Measurements from ENCODE around the gene TMEM119. TPM values are rescaled to one million over a fixed set of nuclear protein-coding genes. Genes with fewer than 3 reads are reported as not detected.
A peak's percentile ranks its signal among the peaks of the same experiment; 100 is the strongest.
"Not testable (repeated sequence)": the region's sequence is repeated elsewhere in the genome, so short reads cannot be mapped to it uniquely, and the experiment has no call there.

TMEM119 gene
- total RNA-seq, 1 donor from 2014 or later, result not detected

- Mint-ChIP-seq H3K4me1 (ENCODE audit: low read depth) (peaks cover 43% of the 10 kb centered on the region), H3K36me3 (ENCODE audit: low read depth) (peaks cover 9% of the 10 kb centered on the region), H3K9me3 (peaks cover 15% of the 10 kb centered on the region), H3K4me3 (no peak overlapping the region), H3K27ac (no peak overlapping the region), H3K27me3 (ENCODE audit: insufficient read depth) (peaks cover 4% of the 10 kb centered on the region)
- DNase-seq (ENCODE audit: low spot score), result no peak
- intact Hi-C loops (cut with micrococcal nuclease), result no loop called here
Observed at GRCh38 chr12:108577458-108577857, 20.4 kb downstream of the TMEM119 start.

DNA sequence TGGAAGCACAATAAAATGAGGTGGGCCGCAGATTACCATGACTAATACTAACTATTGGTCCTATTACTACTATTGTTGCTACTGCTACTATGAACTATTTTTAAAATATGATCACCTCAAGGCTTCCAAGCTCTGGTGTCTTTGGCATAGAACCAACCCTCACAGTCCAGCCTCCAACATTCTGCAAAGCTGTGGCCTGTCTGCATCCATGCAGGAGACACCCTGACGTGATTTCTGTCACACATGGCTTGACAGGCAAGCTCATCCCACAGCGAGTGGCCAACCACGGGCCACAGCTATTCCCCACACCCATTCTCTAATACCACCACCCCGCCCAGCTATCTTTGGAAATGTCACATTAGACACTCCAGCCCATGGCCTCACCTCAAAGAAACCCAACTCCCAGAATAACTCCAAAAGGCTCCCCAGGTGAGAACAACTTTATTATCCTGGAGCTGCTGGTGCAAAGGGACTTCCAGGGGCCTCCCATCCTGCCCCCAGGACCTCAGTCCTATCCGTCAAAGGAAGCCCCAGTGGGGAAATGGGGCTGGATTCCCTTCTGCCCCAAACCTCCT is 21.1 kb downstream of the TMEM119 start:
- Mint-ChIP-seq H3K4me1 (ENCODE audit: low read depth) (peaks cover 50% of the 10 kb centered on the region), H3K36me3 (ENCODE audit: low read depth) (peaks cover 9% of the 10 kb centered on the region), H3K4me3 (no peak overlapping the region), H3K9me3 (peaks cover 15% of the 10 kb centered on the region), H3K27me3 (ENCODE audit: insufficient read depth) (peaks cover 4% of the 10 kb centered on the region), H3K27ac (no peak overlapping the region)
- intact Hi-C loops (cut with micrococcal nuclease), result no loop called here
- DNase-seq (ENCODE audit: low spot score), result no peak

DNA sequence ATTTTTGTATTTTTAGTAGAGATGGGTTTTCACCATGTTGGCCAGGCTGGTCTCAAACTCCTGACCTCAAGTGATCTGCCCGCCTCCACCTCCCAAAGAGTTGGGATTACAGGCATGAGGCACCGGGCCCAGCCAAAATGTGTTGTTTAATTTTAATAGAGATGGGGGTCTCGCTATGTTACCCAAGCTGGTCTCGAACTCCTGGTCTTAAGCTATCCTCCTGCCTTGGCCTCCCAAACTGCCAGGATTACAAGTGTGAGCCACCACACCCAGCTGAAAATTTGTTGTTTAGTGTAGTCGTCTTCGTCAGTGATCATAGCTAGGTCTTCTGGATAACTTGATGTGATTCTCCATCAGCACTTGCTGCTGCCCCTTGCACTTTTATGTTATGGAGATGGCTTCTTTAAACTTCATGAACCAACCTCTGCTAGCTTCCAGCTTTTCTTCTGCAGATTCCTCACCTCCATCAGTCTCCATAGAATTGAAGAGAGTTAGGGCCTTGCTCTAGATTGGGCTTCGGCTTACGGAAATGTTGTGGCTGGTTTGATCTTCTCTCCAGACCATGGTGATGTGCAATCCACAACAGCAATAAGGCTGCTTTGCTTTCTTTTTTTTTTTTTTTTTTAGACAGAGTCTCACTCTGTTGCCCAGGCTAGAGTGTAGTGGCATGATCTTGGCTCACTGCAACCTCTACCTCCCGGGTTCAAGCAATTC is 22.5 kb downstream of the TMEM119 start:
- Mint-ChIP-seq H3K36me3 (ENCODE audit: low read depth) (peaks cover 9% of the 10 kb centered on the region), H3K4me3 (no peak overlapping the region), H3K9me3 (peaks cover 15% of the 10 kb centered on the region), H3K27ac (no peak overlapping the region), H3K27me3 (ENCODE audit: insufficient read depth) (peaks cover 4% of the 10 kb centered on the region), H3K4me1 (ENCODE audit: low read depth) (peaks cover 60% of the 10 kb centered on the region)
- DNase-seq (ENCODE audit: low spot score), result no peak
- intact Hi-C loops (cut with micrococcal nuclease), result no loop called here

GRCh38 chr12:108574276-108574675 is 23.6 kb downstream of the TMEM119 start:
- peaks cover 12% of the 10 kb centered on the region for H3K36me3 Mint-ChIP-seq (ENCODE audit: low read depth)
- H3K27ac Mint-ChIP-seq; intact Hi-C loops (cut with micrococcal nuclease); DNase-seq (ENCODE audit: low spot score); H3K27me3 Mint-ChIP-seq (ENCODE audit: insufficient read depth); H3K4me3 Mint-ChIP-seq: not testable (repeated sequence)
- H3K9me3 Mint-ChIP-seq, result peaks cover 15% of the 10 kb centered on the region
- peaks cover 59% of the 10 kb centered on the region for H3K4me1 Mint-ChIP-seq (ENCODE audit: low read depth)

DNA sequence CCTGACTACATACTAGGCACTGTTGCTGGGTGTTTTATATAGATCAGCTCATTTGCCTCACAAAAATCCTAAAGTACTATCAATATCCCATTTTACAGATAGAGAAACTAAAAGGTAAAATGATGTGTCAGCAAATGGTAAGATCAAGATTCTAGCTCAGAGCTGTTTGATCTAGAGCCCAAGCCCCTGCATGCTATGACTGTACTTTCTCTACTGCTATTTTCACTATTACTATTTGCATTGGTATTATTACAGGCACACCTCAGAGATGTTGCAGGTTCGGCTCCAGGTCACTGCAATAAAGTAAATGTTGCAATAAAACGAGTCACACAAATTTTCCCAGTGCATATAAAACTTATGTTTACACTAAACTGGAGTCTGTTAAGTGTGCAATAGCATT is 24.6 kb downstream of the TMEM119 start:
- peaks cover 12% of the 10 kb centered on the region for H3K36me3 Mint-ChIP-seq (ENCODE audit: low read depth)
- peaks cover 6% of the 10 kb centered on the region for H3K9me3 Mint-ChIP-seq
- H3K4me3 Mint-ChIP-seq, result no peak overlapping the region
- H3K27me3 Mint-ChIP-seq (ENCODE audit: insufficient read depth), result no peaks in the 10 kb centered on the region
- H3K27ac Mint-ChIP-seq, result no peak overlapping the region
- DNase-seq (ENCODE audit: low spot score), result no peak
- intact Hi-C loops (cut with micrococcal nuclease), result loop anchor here (1.0 kb wide), 1 partner anchor 11 kb away; the partner anchor contains the start of gene ISCU
- peaks cover 60% of the 10 kb centered on the region for H3K4me1 Mint-ChIP-seq (ENCODE audit: low read depth)

GRCh38 chr12:108572166-108572790 is 25.6 kb downstream of the TMEM119 start:
- no peak overlapping the region for H3K4me3 Mint-ChIP-seq
- no peaks in the 10 kb centered on the region for H3K27me3 Mint-ChIP-seq (ENCODE audit: insufficient read depth)
- peaks cover 71% of the 10 kb centered on the region for H3K4me1 Mint-ChIP-seq (ENCODE audit: low read depth)
- no peak for DNase-seq (ENCODE audit: low spot score)
- intact Hi-C loops (cut with micrococcal nuclease), result no loop called here
- peaks cover 19% of the 10 kb centered on the region for H3K36me3 Mint-ChIP-seq (ENCODE audit: low read depth)
- H3K27ac Mint-ChIP-seq, result no peak overlapping the region
- no peaks in the 10 kb centered on the region for H3K9me3 Mint-ChIP-seq

DNA sequence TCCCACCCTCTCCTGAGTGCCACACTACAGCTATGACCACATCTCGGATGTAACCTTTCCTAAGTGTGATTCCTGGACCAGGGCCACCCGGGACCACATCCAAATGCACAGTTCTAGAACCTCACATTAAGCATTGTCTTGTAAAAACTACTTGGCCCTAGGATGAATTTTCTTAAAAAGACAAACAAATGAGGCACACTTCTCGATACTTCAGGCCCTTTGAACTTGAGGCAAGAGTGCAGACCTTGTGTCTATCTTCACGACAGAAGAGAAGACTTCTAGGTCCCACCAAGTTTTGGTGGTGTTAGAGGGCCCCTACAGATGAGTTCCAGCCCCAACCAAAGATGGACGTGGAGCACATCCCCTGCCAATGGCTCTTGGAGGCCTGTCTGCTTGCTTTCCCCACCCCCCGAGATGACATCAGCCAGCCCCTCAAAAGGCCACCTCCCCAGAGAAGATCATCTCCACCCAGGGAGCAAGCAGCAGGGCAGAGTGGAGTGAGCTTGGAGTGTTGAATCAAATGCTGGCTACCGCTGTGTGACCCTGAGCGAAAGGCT is 26.2 kb downstream of the TMEM119 start:
- DNase-seq (ENCODE audit: low spot score), result no peak
- peaks cover 76% of the 10 kb centered on the region for H3K4me1 Mint-ChIP-seq (ENCODE audit: low read depth)

DNA sequence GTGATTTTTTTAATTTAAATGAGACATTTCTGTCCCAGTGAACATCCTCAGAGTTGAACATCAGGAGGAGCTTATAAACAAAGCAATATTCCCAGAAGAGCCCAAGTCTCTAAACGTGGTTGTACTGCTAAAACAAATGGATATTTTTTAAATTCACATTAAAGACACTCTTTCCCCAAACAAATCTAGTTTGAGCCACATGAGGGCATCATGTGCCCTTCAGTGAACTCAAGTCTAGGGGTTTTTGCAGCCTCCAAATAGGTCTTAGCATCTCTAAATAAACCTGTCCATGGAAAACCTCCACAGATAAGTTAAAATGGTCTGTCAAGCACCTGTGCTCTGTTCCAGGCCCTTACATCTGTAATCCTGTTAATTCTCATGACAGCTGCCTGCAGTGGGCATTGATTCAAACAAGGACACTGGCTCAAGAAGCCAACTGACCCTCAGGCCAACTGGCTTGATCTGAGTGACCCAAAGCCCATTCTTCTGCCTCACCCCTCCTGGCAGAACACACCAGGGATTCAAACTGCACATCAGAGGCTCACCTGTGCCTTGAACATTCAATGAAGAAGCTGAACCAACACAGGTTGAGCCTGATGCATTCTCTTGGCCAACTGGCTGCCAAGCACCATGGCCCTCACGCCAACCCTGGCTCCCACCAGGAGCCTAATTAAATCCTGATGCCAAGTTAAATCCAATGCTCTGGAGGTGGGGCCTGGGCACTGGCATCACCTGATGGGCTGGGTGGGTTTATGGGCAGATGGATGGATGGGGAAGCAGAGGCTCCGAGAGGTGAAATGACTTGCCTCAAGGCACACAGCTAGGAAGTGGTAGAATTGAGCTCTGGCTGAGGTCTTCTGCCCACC is 26.9 kb downstream of the TMEM119 start:
- Mint-ChIP-seq H3K36me3 (ENCODE audit: low read depth) (peaks cover 30% of the 10 kb centered on the region), H3K4me3 (no peak overlapping the region), H3K27ac (no peak overlapping the region), H3K9me3 (no peaks in the 10 kb centered on the region), H3K27me3 (ENCODE audit: insufficient read depth) (no peaks in the 10 kb centered on the region), H3K4me1 (ENCODE audit: low read depth) (peaks cover 78% of the 10 kb centered on the region)
- intact Hi-C loops (cut with micrococcal nuclease), result no loop called here
- no peak for DNase-seq (ENCODE audit: low spot score)

More for the DNA sequence above, 26.2 kb downstream of the TMEM119 start:
- H3K27ac Mint-ChIP-seq, result no peak overlapping the region
- no peaks in the 10 kb centered on the region for H3K27me3 Mint-ChIP-seq (ENCODE audit: insufficient read depth)
- no peak overlapping the region for H3K4me3 Mint-ChIP-seq
- intact Hi-C loops (cut with micrococcal nuclease), result no loop called here
- H3K9me3 Mint-ChIP-seq, result no peaks in the 10 kb centered on the region
- peaks cover 25% of the 10 kb centered on the region for H3K36me3 Mint-ChIP-seq (ENCODE audit: low read depth)

GRCh38 chr12:108568338-108569154 is 29.3 kb downstream of the TMEM119 start:
- DNase-seq (ENCODE audit: low spot score), result peak; percentile 76
- Mint-ChIP-seq H3K27me3 (ENCODE audit: insufficient read depth) (no peaks in the 10 kb centered on the region), H3K4me1 (ENCODE audit: low read depth) (peaks cover 75% of the 10 kb centered on the region), H3K4me3 (peak overlapping the region; percentile 77), H3K27ac (peak overlapping the region; percentile 88), H3K9me3 (no peaks in the 10 kb centered on the region), H3K36me3 (ENCODE audit: low read depth) (peaks cover 43% of the 10 kb centered on the region)
- intact Hi-C loops (cut with micrococcal nuclease), result loop anchor here (1.0 to 10.0 kb wide), 6 partner anchors 8 to 586 kb away; partner anchors contain the start of gene SELPLG

DNA sequence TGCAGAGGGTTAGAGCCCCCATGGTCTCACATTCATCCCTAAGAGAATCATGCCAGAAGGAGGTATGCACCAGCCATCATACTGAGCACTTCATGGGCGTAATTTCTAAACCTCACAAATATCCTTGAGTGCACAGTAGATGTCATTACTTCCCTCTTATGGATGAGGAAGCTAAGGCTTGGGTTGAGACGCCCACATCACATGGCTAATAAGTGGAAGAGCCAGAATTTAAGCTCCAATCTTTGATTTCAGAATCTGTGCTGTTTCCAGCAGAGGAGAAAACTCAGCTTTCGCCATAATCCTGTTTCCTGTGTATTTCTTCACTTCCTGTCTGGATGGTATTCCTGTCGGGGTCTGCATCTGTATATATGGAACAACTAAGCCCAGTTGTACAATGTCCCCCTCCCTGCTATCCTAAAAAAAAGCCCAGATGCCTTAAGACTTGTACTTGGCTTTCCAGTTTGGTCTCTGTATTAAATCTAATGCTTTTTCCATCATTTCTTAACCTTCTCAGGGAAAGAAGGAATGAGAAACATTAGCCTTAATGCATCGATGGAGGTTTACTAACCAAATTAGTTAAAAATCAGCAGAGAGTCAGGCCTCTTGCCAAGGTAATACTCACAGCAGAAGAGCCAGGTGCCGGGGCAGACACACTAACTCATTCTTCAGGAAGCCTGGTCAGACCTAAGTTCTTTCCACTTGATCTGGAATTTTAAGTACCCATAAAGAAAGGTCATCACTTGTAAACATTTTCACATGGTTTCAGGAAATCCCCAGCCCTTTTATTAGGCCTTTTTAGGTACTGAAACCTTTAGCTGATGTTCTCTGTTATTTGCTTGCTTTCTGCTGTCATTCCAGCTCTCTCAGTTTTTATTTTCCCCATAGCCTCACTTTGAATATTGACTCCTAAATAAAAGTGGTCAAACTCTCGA is 30.2 kb downstream of the TMEM119 start:
- peak overlapping the region; percentile 77 for H3K4me3 Mint-ChIP-seq
- peaks cover 44% of the 10 kb centered on the region for H3K36me3 Mint-ChIP-seq (ENCODE audit: low read depth)
- H3K4me1 Mint-ChIP-seq (ENCODE audit: low read depth), result peaks cover 72% of the 10 kb centered on the region
- H3K27me3 Mint-ChIP-seq (ENCODE audit: insufficient read depth), result no peaks in the 10 kb centered on the region
- no peaks in the 10 kb centered on the region for H3K9me3 Mint-ChIP-seq
- no peak for DNase-seq (ENCODE audit: low spot score)
- intact Hi-C loops (cut with micrococcal nuclease), result loop anchor here (1.0 to 10.0 kb wide), 3 partner anchors 123 to 587 kb away; no protein-coding TSS in a partner anchor
- peak overlapping the region; percentile 88 for H3K27ac Mint-ChIP-seq

- H3K4me3 Mint-ChIP-seq, result no peak overlapping the region
- no peaks in the 10 kb centered on the region for H3K9me3 Mint-ChIP-seq
- H3K27me3 Mint-ChIP-seq (ENCODE audit: insufficient read depth), result no peaks in the 10 kb centered on the region
Observed at GRCh38 chr12:108566452-108566851, 31.4 kb downstream of the TMEM119 start.

More at GRCh38 chr12:108566452-108566851, 31.4 kb downstream of the TMEM119 start:
- DNase-seq (ENCODE audit: low spot score), result no peak
- Mint-ChIP-seq H3K36me3 (ENCODE audit: low read depth) (peaks cover 44% of the 10 kb centered on the region), H3K4me1 (ENCODE audit: low read depth) (peaks cover 65% of the 10 kb centered on the region), H3K27ac (peak overlapping the region; percentile 14)
- intact Hi-C loops (cut with micrococcal nuclease), result loop anchor here (10.0 kb wide), 1 partner anchor 588 kb away; no protein-coding TSS in a partner anchor

Measured in activated T-helper 1 cell treated with anti-CD3 and anti-CD28 coated beads, Interleukin-12 subunit alpha, Interleukin-12 subunit beta, Interleukin-2, Interleukin-4 antibody, amounts not matched to agents 30 ng/mL and 10 ng/mL and 1 ng/mL, durations not matched to agents 14 hours and 24 hours and 36 hours (primary cell).